ENCODE data around the gene MECP2. TPM values are rescaled to one million over a fixed set of nuclear protein-coding genes. Genes with fewer than 3 reads are reported as not detected.
A peak's percentile ranks its signal among the peaks of the same experiment; 100 is the strongest.

Gene MECP2
- total RNA-seq, 1 experiment from 2014 or later = 88.9 TPM

DNA sequence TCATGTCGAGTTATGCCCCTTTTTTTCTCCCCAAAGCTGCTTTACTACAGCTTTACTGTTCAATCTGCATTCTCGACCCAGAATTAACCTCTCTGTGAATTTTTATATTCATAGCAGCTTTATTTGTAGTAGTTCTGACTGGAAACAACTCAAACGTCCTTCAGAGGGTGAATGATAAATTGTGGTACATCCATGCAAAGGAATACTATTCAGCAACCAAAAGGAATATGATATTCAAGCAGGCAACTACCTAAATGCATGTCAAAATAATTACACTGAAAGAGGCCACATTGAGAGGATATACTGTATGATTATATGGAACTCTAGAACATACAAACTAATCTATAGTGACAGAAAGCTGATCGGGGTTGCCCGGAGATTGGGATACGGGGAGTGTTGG, 20.0 kb upstream of the MECP2 start:
- ChIA-PET CTCF (interaction anchor here (0.6 kb wide), 1 partner anchor 127 kb away, joined by 8 read pairs; no protein-coding TSS in a partner anchor), POLR2A (interaction anchor here (0.6 kb wide), 1 partner anchor 96 kb away, joined by 3 read pairs; no protein-coding TSS in a partner anchor)
- no peak for DNase-seq (ENCODE audit: low read depth, low spot score)
- no peaks in the 10 kb centered on the region for H3K9me3 ChIP-seq (ENCODE audit: control insufficient read depth, insufficient read depth, low read depth, low read length)
- no peak overlapping the region for H3K4me3 ChIP-seq (ENCODE audit: low read depth in 2 of 2, low read length in 2 of 2)
- in situ Hi-C loops (cut with HindIII; ENCODE audit: low pct_unique_long_range_greater_than_20kb, low sequenced_read_pairs) = no loop called here
- intact Hi-C loops (cut with micrococcal nuclease; ENCODE audit: unreplicated experiment) = no loop called here
- no peaks in the 10 kb centered on the region for H3K4me1 ChIP-seq (ENCODE audit: control insufficient read depth, insufficient read depth, low read length)
- no peaks in the 10 kb centered on the region for H3K36me3 ChIP-seq (ENCODE audit: control insufficient read depth, insufficient read depth, low read length)
- TF ChIP-seq SIN3A (IDR thresholded peaks at IDR 0.05; ENCODE audit: borderline replicate concordance, insufficient read depth, low read depth, low read length) (no peak), TCF7L2 (IDR thresholded peaks at IDR 0.05; ENCODE audit: low read depth, low read length) (no peak), POLR2AphosphoS5 (IDR thresholded peaks at IDR 0.05; ENCODE audit: low read depth, low read length) (no peak)
- TF ChIP-seq, protein P1, sequence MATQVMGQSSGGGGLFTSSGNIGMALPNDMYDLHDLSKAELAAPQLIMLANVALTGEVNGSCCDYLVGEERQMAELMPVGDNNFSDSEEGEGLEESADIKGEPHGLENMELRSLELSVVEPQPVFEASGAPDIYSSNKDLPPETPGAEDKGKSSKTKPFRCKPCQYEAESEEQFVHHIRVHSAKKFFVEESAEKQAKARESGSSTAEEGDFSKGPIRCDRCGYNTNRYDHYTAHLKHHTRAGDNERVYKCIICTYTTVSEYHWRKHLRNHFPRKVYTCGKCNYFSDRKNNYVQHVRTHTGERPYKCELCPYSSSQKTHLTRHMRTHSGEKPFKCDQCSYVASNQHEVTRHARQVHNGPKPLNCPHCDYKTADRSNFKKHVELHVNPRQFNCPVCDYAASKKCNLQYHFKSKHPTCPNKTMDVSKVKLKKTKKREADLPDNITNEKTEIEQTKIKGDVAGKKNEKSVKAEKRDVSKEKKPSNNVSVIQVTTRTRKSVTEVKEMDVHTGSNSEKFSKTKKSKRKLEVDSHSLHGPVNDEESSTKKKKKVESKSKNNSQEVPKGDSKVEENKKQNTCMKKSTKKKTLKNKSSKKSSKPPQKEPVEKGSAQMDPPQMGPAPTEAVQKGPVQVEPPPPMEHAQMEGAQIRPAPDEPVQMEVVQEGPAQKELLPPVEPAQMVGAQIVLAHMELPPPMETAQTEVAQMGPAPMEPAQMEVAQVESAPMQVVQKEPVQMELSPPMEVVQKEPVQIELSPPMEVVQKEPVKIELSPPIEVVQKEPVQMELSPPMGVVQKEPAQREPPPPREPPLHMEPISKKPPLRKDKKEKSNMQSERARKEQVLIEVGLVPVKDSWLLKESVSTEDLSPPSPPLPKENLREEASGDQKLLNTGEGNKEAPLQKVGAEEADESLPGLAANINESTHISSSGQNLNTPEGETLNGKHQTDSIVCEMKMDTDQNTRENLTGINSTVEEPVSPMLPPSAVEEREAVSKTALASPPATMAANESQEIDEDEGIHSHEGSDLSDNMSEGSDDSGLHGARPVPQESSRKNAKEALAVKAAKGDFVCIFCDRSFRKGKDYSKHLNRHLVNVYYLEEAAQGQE (IDR thresholded peaks at IDR 0.05; ENCODE audit: insufficient read depth in 1 of 2, low read depth in 2 of 2, low read length in 1 of 2) = no peak
- TF ChIP-seq, protein P2, sequence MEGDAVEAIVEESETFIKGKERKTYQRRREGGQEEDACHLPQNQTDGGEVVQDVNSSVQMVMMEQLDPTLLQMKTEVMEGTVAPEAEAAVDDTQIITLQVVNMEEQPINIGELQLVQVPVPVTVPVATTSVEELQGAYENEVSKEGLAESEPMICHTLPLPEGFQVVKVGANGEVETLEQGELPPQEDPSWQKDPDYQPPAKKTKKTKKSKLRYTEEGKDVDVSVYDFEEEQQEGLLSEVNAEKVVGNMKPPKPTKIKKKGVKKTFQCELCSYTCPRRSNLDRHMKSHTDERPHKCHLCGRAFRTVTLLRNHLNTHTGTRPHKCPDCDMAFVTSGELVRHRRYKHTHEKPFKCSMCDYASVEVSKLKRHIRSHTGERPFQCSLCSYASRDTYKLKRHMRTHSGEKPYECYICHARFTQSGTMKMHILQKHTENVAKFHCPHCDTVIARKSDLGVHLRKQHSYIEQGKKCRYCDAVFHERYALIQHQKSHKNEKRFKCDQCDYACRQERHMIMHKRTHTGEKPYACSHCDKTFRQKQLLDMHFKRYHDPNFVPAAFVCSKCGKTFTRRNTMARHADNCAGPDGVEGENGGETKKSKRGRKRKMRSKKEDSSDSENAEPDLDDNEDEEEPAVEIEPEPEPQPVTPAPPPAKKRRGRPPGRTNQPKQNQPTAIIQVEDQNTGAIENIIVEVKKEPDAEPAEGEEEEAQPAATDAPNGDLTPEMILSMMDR (IDR thresholded peaks at IDR 0.05) = no peak
- H3K27me3 ChIP-seq (ENCODE audit: control insufficient read depth, insufficient read depth, low read length) = no peaks in the 10 kb centered on the region; the same call in 1 of the 2 replicates
- H3K27ac ChIP-seq (ENCODE audit: low read length) = no peak overlapping the region
- no TSS peak for BruUV-seq (replicated peaks)
- no peak for ATAC-seq

DNA sequence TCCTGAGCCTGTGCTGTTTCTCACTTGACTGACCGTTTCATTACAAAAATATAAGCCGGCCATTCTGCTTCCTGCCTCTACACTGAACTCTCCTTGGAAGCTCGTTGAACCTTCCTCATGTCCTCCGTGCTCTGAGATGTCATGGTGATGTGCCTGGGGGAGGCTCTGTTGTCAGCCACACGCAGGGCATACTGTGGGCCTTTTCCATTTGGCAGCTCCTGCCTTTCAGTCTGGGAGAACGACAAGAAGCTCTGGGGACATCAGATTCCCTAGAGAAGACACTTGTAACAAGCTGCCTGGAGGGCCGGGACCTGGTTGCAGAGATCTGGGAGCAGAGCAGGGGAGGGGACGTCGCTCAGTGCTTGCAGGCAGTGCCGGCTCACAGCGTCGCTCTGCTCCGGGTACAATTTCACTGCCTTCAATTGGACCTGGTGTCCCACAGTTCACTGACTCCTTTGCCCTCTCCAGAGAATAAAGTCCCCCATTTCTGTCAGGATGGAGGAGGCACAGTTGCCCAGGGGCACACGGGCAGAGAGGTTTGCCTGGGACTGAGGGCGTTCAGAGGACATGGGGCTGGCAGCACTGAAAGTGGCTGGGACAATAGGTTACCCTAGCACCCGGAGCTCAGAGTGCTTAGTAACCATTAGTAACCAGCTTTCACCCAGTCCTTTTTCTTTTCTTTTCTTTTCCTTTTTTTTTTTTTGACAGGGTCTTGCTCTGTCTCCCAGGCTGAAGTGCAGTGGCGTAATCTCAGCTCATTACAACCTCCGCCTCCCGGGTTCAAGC, 19.1 kb upstream of the MECP2 start:
- Histone ChIP-seq H3K36me3 (ENCODE audit: control insufficient read depth, insufficient read depth, low read length) (no peaks in the 10 kb centered on the region), H3K4me3 (ENCODE audit: low read depth in 2 of 2, low read length in 2 of 2) (no peak overlapping the region), H3K4me1 (ENCODE audit: control insufficient read depth, insufficient read depth, low read length) (no peaks in the 10 kb centered on the region), H3K9me3 (ENCODE audit: control insufficient read depth, insufficient read depth, low read depth, low read length) (no peaks in the 10 kb centered on the region), H3K27ac (ENCODE audit: low read length) (no peak overlapping the region), H3K27me3 (ENCODE audit: control insufficient read depth, insufficient read depth, low read length) (no peaks in the 10 kb centered on the region; the same call in 1 of the 2 replicates)
- ChIA-PET POLR2A (interaction anchor here (0.6 kb wide), 1 partner anchor 95 kb away, joined by 3 read pairs; no protein-coding TSS in a partner anchor), CTCF (interaction anchor here (0.6 kb wide), 1 partner anchor 126 kb away, joined by 8 read pairs; no protein-coding TSS in a partner anchor)
- intact Hi-C loops (cut with micrococcal nuclease; ENCODE audit: unreplicated experiment) (no loop called here), in situ Hi-C loops (cut with HindIII; ENCODE audit: low pct_unique_long_range_greater_than_20kb, low sequenced_read_pairs) (no loop called here)
- DNase-seq (ENCODE audit: low read depth, low spot score) = no peak
- peak; percentile 42; the same call in 1 of the 2 replicates for ATAC-seq
- no TSS peak for BruUV-seq (replicated peaks)
- TF ChIP-seq, protein P1 (IDR thresholded peaks at IDR 0.05; ENCODE audit: insufficient read depth in 1 of 2, low read depth in 2 of 2, low read length in 1 of 2) = no peak
- TF ChIP-seq TCF7L2 (IDR thresholded peaks at IDR 0.05; ENCODE audit: low read depth, low read length) (no peak), POLR2AphosphoS5 (IDR thresholded peaks at IDR 0.05; ENCODE audit: low read depth, low read length) (no peak), SIN3A (IDR thresholded peaks at IDR 0.05; ENCODE audit: borderline replicate concordance, insufficient read depth, low read depth, low read length) (no peak)
- TF ChIP-seq, protein P2 (IDR thresholded peaks at IDR 0.05) = no peak
